GM12878 (cell line): ENCODE data around the gene STYXL2. TPM values are rescaled to one million over a fixed set of nuclear protein-coding genes. Genes with fewer than 3 reads are reported as not detected.

Source experiments
- ATAC-seq: fragments of 200-7000 bp; cut with Tn5 transposase; 3 replicates; pipeline ENCODE4 v1.9.1; 2020; ENCODE audit warnings: mild to moderate bottlenecking, moderate library complexity
- BruUV-seq: library from RNA; stranded (reverse); fragments of 400-500 nt; replicated peaks from 2 replicates; lab custom pipeline; 2021; lab: Mats Ljungman, UMichigan
- CTCF ChIA-PET: fragments of 300-600 bp; sonication (Branson Sonifier 250); formaldehyde crosslinking; extraction: SDS; loops from one replicate; lab custom pipeline; 2021; ENCODE audit warnings: inconsistent platforms; lab: Yijun Ruan, JAX
- POLR2A ChIA-PET: fragments of 350-600 bp; formaldehyde crosslinking; extraction: SDS; loops from one replicate; lab custom pipeline; 2021; ENCODE audit warnings: inconsistent platforms; lab: Charles Lee
- RAD21 ChIA-PET: fragments of 300-600 bp; sonication (Branson Sonifier 250); formaldehyde crosslinking; loops from one replicate; lab custom pipeline; 2023; ENCODE audit warnings: antibody characterized with exemption; ENCODE audit not compliant: unreplicated experiment; lab: Charles Lee
- SMC1A ChIA-PET: fragments of 300-600 bp; sonication (Branson Sonifier 250); formaldehyde crosslinking; loops from one replicate; lab custom pipeline; 2023; ENCODE audit not compliant: unreplicated experiment, uncharacterized antibody; lab: Charles Lee
- DNase-seq: peaks from one replicate; pipeline ENCODE4 v3.0.0-alpha.2; 2011; ENCODE audit warnings: low read depth, low spot score
- FAIRE-seq: peaks from 3 replicates; lab custom pipeline; 2011; peaks lifted over from hg19 to GRCh38; lab: Jason Lieb, UNC
- H2AFZ ChIP-seq: 2 replicates; pipeline ENCODE4 v1.6.0; 2011; ENCODE audit warnings: low read depth, low read length, control low read depth; ENCODE audit not compliant: control insufficient read depth
- H3K27ac ChIP-seq: 2 replicates; pipeline ENCODE4 v1.5.1; 2011; ENCODE audit warnings: control low read depth; ENCODE audit not compliant: control insufficient read depth, insufficient read depth
- H3K27me3 ChIP-seq, 2 experiments: replicated peaks in 1 of 2; 2 replicates each; pipeline versions ENCODE4 v1.6.0 to v1.6.1; 2011; ENCODE audit warnings: low read length in 1 of 2; ENCODE audit not compliant: control insufficient read depth in 2 of 2, insufficient read depth in 2 of 2
- H3K36me3 ChIP-seq, 2 experiments: 2 replicates each; pipeline ENCODE4 v1.5.1; 2011; ENCODE audit warnings: low read length in 1 of 2; ENCODE audit not compliant: control insufficient read depth in 2 of 2, insufficient read depth in 2 of 2
- H3K4me1 ChIP-seq: 2 replicates; pipeline ENCODE4 v1.6.1; 2011; ENCODE audit warnings: mild to moderate bottlenecking, low read length, moderate library complexity, mixed read lengths; ENCODE audit not compliant: control insufficient read depth, insufficient read depth
- H3K4me2 ChIP-seq: 2 replicates; pipeline ENCODE4 v1.6.0; 2011; ENCODE audit warnings: control low read depth; ENCODE audit not compliant: control insufficient read depth, insufficient read depth
- H3K4me3 ChIP-seq: fragments of 200-600 bp; sonication (generic); 2 replicates; pipeline ENCODE4 v1.5.1; 2016
- H3K79me2 ChIP-seq: 2 replicates; pipeline ENCODE4 v1.6.0; 2011; ENCODE audit warnings: low read length; ENCODE audit not compliant: control insufficient read depth, insufficient read depth
- H3K9ac ChIP-seq: 2 replicates; pipeline ENCODE4 v1.8.0; 2011; ENCODE audit warnings: low read length, control low read depth, mixed read lengths; ENCODE audit not compliant: control insufficient read depth, insufficient read depth
- H3K9me3 ChIP-seq: replicated peaks from 3 replicates; pipeline ENCODE4 v1.5.1; 2011; ENCODE audit warnings: mild to moderate bottlenecking, low read length; ENCODE audit not compliant: control insufficient read depth, insufficient read depth
- H4K20me1 ChIP-seq: 2 replicates; pipeline ENCODE4 v1.6.0; 2011; ENCODE audit not compliant: control insufficient read depth, insufficient read depth
- ASH2L ChIP-seq: fragments of 300-600, 200-600 bp; sonication (generic); IDR thresholded peaks from 2 replicates; pipeline ENCODE4 v1.6.1; 2017; ENCODE audit warnings: low read depth, mild to moderate bottlenecking, borderline replicate concordance
- ATF7 ChIP-seq: fragments of 450-650 bp; IDR thresholded peaks from 2 replicates; pipeline ENCODE4 v1.6.1; 2016; ENCODE audit warnings: low read depth, mild to moderate bottlenecking
- EED ChIP-seq: sonication (generic); IDR thresholded peaks from 2 replicates; pipeline ENCODE4 v1.6.1; 2016; ENCODE audit warnings: antibody characterized with exemption, low read depth
- SPI1 ChIP-seq: IDR thresholded peaks from 2 replicates; pipeline ENCODE4 v1.6.1; 2011; ENCODE audit warnings: low read depth, mild to moderate bottlenecking, low read length, moderate library complexity, borderline replicate concordance; ENCODE audit not compliant: insufficient read depth
- ZNF384 ChIP-seq: IDR thresholded peaks from 2 replicates; pipeline ENCODE4 v1.6.1; 2012; ENCODE audit warnings: low read depth, mild to moderate bottlenecking, low read length, improper control_type of control experiment, borderline replicate concordance
- WGBS: methylation state at CpG from one replicate; pipeline ENCODE4 v1.1.6; 2016; ENCODE audit warnings: low lambda C conversion rate; ENCODE audit not compliant: insufficient replicate concordance, insufficient coverage; ENCODE audit errors: missing lambda C conversion rate; 5-methylcytosine and 5-hydroxymethylcytosine counted together
- in situ Hi-C: fragments of 300-500 bp; cut with MboI; formaldehyde crosslinking; loops from 9 replicates; pipeline ENCODE4 v1.14.3; 2018; ENCODE audit warnings: mixed read lengths
- intact Hi-C: fragments of 100-400 bp; cut with micrococcal nuclease; formaldehyde crosslinking; loops from one replicate; pipeline ENCODE4 v1.14.2; 2022; ENCODE audit not compliant: unreplicated experiment
- polyA plus RNA-seq, 11 experiments: library from polyadenylated mRNA; depleted of rRNA in 4 of 11; unstranded in 6 of 11; stranded (reverse) in 5 of 11; fragments of >200 nt; fragmentation: Nextera tagmentation in 4 of 11; fragmentation: Illumina TruSeq in 1 of 11; extraction: Ambion mirVana in 4 of 11; extraction: Trizol in 1 of 11; gene quantifications; 1 replicate in 1 of 11; 2 replicates in 10 of 11; pipeline versions ENCODE4 v1.2.1 to v1.2.3, GENCODE V29; 2011 to 2016; ENCODE audit warnings: inconsistent platforms in 2 of 11, missing spikeins in 2 of 11, low read depth in 1 of 11
- total RNA-seq, 4 experiments: library from RNA; depleted of rRNA in 3 of 4; stranded (reverse); fragments of >200 nt in 3 of 4; fragmentation: Illumina TruSeq in 1 of 4; extraction: Trizol in 1 of 4; gene quantifications; 2 replicates each; pipeline versions ENCODE4 v1.2.1 to v1.2.3, GENCODE V29; 2013 to 2021
- TF ChIP-seq, protein P1 (sequence below): fragments of 450-650 bp; IDR thresholded peaks from 2 replicates; pipeline ENCODE4 v1.6.1; 2017; ENCODE audit warnings: mild to moderate bottlenecking, moderate library complexity
- TF ChIP-seq, protein P2 (sequence below): fragments of 450-650 bp; formaldehyde crosslinking; IDR thresholded peaks from 2 replicates; pipeline ENCODE4 v1.4.0; 2020; ENCODE audit warnings: mild to moderate bottlenecking, moderate library complexity

STYXL2 gene
- total and polyA plus RNA-seq, 10 of the 15 experiments (the other 5 are each of a cell fraction or from before 2014, with no cell fraction given): under 0.01 to 0.08 (median 0.03) TPM; not detected in 7

DNA sequence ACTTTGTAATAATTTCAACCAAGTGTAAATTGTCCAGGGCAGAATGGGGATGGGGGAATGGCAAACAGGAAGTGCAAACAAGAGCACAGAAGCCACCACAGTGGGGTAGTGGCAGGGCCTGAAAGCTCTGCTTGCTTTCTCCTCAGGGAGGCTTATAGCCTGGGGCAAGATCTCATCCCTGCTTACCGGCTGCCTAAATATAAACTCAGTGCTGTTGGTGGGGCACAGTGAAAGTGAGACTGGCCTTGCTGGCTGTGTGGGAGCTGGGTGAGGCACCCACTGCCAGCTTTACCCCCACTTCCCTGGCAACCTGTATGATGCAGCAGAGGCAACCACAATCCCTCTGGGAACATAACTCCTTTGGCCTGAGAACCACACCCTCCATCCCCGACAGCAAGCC is 15.2 kb downstream of the STYXL2 start:
- FAIRE-seq: no peak
- Histone ChIP-seq H3K4me2 (no peak overlapping the region), H2AFZ (no peak overlapping the region), H3K36me3 (no peaks in the 10 kb centered on the region), H3K9ac (no peak overlapping the region), H3K4me1 (peaks cover 23% of the 10 kb centered on the region), H3K79me2 (no peaks in the 10 kb centered on the region), H4K20me1 (no peaks in the 10 kb centered on the region), H3K27me3 (no peaks in the 10 kb centered on the region; a peak in 1 of 4 replicates), H3K27ac (no peak overlapping the region), H3K9me3 (no peaks in the 10 kb centered on the region; the same call in 2 of the 3 replicates), H3K4me3 (no peak overlapping the region)
- ChIA-PET CTCF (interaction anchor here (0.7 to 1.9 kb wide), 6 partner anchors 15 to 572 kb away, joined by 3 to 10 read pairs (median 4); partner anchors contain the start of gene POU2F1), RAD21 (no interaction called here), POLR2A (interaction anchor here (1.8 kb wide), 1 partner anchor 18 kb away, joined by 4 read pairs; the partner anchor contains the start of gene GPA33), SMC1A (interaction anchor here (0.9 to 2.2 kb wide), 6 partner anchors 16 to 200 kb away, joined by 3 to 9 read pairs (median 3); no protein-coding TSS in a partner anchor)
- no TSS peak for BruUV-seq
- intact Hi-C loops: loop anchor here (5.0 kb wide), 1 partner anchor 113 kb away; the partner anchor contains the start of gene POU2F1
- ATAC-seq: peak; percentile 61
- in situ Hi-C loops: no loop called here
- no peak for TF ChIP-seq ATF7
- TF ChIP-seq EED: 0 out of 2 replicates have a peak, but pooled peaks have one; percentile 20
- TF ChIP-seq, protein P1, sequence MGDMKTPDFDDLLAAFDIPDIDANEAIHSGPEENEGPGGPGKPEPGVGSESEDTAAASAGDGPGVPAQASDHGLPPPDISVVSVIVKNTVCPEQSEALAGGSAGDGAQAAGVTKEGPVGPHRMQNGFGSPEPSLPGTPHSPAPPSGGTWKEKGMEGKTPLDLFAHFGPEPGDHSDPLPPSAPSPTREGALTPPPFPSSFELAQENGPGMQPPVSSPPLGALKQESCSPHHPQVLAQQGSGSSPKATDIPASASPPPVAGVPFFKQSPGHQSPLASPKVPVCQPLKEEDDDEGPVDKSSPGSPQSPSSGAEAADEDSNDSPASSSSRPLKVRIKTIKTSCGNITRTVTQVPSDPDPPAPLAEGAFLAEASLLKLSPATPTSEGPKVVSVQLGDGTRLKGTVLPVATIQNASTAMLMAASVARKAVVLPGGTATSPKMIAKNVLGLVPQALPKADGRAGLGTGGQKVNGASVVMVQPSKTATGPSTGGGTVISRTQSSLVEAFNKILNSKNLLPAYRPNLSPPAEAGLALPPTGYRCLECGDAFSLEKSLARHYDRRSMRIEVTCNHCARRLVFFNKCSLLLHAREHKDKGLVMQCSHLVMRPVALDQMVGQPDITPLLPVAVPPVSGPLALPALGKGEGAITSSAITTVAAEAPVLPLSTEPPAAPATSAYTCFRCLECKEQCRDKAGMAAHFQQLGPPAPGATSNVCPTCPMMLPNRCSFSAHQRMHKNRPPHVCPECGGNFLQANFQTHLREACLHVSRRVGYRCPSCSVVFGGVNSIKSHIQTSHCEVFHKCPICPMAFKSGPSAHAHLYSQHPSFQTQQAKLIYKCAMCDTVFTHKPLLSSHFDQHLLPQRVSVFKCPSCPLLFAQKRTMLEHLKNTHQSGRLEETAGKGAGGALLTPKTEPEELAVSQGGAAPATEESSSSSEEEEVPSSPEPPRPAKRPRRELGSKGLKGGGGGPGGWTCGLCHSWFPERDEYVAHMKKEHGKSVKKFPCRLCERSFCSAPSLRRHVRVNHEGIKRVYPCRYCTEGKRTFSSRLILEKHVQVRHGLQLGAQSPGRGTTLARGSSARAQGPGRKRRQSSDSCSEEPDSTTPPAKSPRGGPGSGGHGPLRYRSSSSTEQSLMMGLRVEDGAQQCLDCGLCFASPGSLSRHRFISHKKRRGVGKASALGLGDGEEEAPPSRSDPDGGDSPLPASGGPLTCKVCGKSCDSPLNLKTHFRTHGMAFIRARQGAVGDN: no peak
- TF ChIP-seq, protein P2, sequence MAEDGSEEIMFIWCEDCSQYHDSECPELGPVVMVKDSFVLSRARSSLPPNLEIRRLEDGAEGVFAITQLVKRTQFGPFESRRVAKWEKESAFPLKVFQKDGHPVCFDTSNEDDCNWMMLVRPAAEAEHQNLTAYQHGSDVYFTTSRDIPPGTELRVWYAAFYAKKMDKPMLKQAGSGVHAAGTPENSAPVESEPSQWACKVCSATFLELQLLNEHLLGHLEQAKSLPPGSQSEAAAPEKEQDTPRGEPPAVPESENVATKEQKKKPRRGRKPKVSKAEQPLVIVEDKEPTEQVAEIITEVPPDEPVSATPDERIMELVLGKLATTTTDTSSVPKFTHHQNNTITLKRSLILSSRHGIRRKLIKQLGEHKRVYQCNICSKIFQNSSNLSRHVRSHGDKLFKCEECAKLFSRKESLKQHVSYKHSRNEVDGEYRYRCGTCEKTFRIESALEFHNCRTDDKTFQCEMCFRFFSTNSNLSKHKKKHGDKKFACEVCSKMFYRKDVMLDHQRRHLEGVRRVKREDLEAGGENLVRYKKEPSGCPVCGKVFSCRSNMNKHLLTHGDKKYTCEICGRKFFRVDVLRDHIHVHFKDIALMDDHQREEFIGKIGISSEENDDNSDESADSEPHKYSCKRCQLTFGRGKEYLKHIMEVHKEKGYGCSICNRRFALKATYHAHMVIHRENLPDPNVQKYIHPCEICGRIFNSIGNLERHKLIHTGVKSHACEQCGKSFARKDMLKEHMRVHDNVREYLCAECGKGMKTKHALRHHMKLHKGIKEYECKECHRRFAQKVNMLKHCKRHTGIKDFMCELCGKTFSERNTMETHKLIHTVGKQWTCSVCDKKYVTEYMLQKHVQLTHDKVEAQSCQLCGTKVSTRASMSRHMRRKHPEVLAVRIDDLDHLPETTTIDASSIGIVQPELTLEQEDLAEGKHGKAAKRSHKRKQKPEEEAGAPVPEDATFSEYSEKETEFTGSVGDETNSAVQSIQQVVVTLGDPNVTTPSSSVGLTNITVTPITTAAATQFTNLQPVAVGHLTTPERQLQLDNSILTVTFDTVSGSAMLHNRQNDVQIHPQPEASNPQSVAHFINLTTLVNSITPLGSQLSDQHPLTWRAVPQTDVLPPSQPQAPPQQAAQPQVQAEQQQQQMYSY (CRISPR knock-in tag): no peak
- peak; percentile 55; the same call in 1 of the 2 replicates for TF ChIP-seq SPI1
- TF ChIP-seq ZNF384: no peak
- no peak for TF ChIP-seq ASH2L
- WGBS: 26% methylated on average over 2 of the region's 2 CpGs
- DNase-seq: no peak
